Fibroblast of pulmonary artery (primary cell): ENCODE data around the gene ULBP1.
"Not testable (repeated sequence)": the region's sequence is repeated elsewhere in the genome, so short reads cannot be mapped to it uniquely, and the experiment has no call there.

Experiments
- DNase-seq: peaks from one replicate; pipeline ENCODE4 v3.0.0-alpha.2; 2010; ENCODE audit warnings: low read depth
- H3K4me3 ChIP-seq: replicated peaks from 2 replicates; pipeline ENCODE4 v1.5.1; 2011; ENCODE audit warnings: low read depth, mild to moderate bottlenecking, control low read depth, low read length, moderate library complexity
- CTCF ChIP-seq: IDR thresholded peaks from 2 replicates; pipeline ENCODE4 v1.5.1; 2011; ENCODE audit warnings: mild to moderate bottlenecking, control low read depth, low read length, inconsistent platforms; ENCODE audit errors: missing control alignments

Gene ULBP1

DNA sequence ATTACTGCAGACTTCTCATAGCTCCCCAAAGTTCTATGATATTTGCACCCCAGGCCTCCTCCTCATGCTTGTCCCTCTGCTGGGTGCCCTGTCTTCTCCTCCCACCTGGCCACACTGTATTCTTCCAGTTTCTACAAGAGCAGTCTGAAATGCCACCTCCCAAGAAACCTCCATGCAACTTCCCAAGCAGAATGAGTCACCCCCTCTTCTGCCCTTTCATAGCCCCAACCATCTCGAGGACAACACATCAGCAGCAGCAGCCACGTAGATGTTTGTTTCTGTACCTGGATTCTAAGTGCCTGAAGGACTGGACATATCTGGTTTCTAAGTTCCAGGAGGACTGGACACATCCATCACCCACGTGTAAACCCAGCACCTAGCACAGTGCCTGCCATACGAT is 28.5 kb upstream of the ULBP1 start:
- DNase-seq = no peak

GRCh38 chr6:149935668-149936067 is 28.1 kb upstream of the ULBP1 start:
- no peak for DNase-seq
- TF ChIP-seq CTCF = no peak

More for the DNA sequence above, 28.5 kb upstream of the ULBP1 start:
- TF ChIP-seq CTCF = no peak
- no peak overlapping the region for H3K4me3 ChIP-seq

DNA sequence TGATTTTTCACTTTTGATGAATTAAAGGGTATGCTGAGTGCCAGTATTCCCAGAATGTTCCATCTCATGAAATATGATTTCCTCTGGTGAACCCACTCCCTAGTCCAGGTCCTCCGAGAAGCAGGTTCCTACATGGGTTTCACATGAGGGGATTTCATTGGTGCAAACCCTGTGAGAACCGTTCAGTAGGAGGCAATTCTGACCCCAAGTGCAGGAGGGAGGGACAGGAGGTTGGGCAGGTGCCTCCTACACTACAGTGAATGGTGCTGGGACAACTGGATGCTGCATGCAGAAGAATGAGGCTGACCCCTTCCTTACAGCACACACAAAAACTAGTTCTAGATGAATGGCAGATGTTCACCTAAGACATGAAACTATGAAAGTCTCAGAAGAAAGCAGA is 27.0 kb upstream of the ULBP1 start:
- no peak for TF ChIP-seq CTCF
- DNase-seq = no peak

More at GRCh38 chr6:149935668-149936067, 28.1 kb upstream of the ULBP1 start:
- no peak overlapping the region for H3K4me3 ChIP-seq

DNA sequence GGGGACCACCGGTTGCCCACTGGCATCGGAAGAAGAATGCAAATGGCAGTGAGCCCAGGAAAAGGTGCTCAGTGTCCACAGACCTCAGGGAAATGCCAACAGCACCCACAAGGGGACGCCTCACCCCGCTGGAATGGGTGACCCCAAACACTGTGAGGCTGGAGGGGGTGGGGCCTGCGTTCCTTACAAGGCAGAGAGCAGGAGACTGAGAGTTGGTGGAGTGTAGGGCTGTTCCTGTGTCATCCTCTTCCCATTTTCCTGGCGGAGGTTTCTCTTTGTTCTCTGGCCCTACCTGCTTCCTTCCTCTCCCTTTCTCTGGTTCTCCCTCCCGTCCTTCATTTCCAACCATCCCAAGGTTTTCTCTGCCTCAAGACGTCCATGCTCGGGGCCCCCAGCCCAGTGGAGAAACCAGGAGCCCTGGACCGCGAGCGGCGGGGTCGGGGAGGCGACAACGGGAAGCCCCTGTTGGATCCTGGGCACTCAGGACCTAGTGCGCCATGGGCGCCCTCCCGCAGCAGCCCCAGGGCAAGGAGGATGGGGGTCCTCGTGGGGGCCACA is 25.7 kb upstream of the ULBP1 start:
- DNase-seq = not testable (repeated sequence)
- peak overlapping the region; percentile 54 for H3K4me3 ChIP-seq

More for the DNA sequence above, 27.0 kb upstream of the ULBP1 start:
- H3K4me3 ChIP-seq = no peak overlapping the region

DNA sequence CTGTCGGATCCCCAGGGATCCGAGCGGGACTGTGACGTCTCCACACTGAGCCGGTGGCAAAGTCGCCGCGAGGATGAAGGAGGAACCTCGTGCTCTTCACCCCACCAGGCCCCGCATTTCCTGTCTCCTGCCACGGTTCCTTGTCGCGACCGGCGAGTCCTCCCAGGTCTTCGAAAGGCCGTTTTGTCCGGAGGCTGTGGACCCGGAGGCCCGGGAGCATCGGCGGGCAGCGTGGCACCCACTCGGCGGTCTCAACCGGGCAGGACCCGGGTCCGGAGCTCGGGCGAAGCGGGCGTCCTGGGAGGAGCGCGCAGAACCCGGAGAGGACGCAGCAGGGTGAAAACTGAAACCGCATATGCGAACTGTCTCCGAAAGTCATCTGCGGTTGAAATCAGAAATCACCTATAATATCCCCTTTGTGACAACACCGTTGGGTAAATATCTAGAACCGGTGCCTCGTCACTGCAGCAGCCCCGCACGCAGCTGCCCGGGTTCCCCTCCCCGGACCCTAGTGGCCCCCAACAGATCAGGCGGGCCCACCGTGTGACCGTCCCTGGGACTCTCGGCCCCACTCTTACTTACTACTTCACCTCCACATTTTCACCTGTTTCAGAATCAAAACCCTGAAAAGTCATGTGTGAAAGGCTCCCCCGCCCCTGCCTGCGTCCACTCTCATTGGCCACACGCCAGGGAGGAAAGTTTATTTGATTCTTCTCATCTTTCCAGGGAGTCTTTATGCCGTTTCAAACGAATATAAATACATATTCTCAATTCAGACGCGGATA is 25.0 kb upstream of the ULBP1 start:
- no peak for DNase-seq
- peak overlapping the region; percentile 54 for H3K4me3 ChIP-seq
- no peak for TF ChIP-seq CTCF

DNA sequence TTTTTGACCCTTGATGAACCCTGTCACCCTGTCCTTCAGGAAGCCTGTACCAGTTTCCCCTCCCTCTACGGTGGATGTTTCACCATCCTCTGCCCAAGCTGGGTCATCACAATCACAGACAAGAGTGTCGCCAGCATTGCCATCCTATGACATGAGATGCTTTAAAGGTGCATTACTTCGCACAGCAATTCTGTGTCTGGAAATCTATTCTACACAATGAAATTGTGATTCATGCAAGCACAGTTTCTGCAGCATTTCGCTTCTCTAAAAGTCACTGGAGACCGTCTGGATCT is 24.4 kb upstream of the ULBP1 start:
- H3K4me3 ChIP-seq = no peak overlapping the region
- DNase-seq = no peak
- TF ChIP-seq CTCF = no peak

DNA sequence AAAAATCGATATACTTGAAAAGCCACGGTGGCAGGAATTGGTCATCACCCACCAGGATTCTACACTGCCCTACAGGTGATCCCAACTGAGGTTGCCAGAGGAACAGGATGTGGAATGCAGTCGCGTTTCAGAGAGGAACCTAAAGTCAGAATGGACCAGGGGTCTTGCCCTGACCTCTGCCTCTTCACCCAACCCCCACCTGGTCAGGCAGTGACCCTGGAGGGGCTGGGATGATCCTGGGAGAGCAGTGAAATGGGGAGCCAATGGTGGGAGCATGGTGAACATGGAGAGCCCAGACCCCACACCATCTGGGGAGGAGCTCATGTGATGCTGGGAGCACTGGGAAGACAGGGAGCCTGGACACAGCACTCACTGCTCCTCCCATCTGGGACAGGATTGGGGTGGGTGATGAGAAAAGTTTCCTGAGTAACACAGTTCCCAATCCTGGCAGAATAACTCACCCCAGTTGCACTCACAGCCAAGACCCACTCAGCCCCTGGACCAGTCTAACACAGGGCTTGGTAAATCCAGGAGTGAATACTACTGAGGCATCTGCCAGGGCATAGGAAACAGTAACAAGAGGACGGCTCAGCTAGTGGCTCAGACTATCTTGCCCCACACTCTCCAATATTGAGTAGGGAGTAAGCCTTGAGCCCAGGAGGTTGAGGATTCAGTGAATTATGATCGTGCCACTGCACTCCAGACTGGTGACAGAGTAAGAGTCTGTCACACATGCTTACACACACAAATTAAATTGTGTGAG is 23.7 kb upstream of the ULBP1 start:
- no peak overlapping the region for H3K4me3 ChIP-seq
- no peak for TF ChIP-seq CTCF
- no peak for DNase-seq
